ENCODE results near the gene TPD52L1. TPM values are rescaled to one million over a fixed set of nuclear protein-coding genes. Genes with fewer than 3 reads are reported as not detected.

Gene TPD52L1
- total and polyA plus RNA-seq, 2 of the 13 experiments (the other 11 are each of a cell fraction or from before 2014, with no cell fraction given) = 0.49 to 0.53 TPM

GRCh38 chr6:125301435-125302391 lies 148.1 kb downstream of the TPD52L1 start, which contains the start of gene HDDC2 (continued):
- peak; percentile 97; the same call in 1 of the 2 replicates for TF ChIP-seq PAX8 (CRISPR knock-in tag; IDR thresholded peaks at IDR 0.05; ENCODE audit: borderline replicate concordance)
- no peak for TF ChIP-seq ONECUT2 (CRISPR knock-in tag; IDR thresholded peaks at IDR 0.05)
- TF ChIP-seq ZNF282 (IDR thresholded peaks at IDR 0.05; ENCODE audit: partially characterized antibody) = no peak
- no peak for TF ChIP-seq ZKSCAN1 (IDR thresholded peaks at IDR 0.05; ENCODE audit: low read length)
- TF ChIP-seq ZNF558 (CRISPR knock-in tag; IDR thresholded peaks at IDR 0.05; ENCODE audit: borderline replicate concordance) = peak; percentile 84; the same call in 1 of the 2 replicates
- peak; percentile 99 for TF ChIP-seq BRD4 (CRISPR knock-in tag; IDR thresholded peaks at IDR 0.05)
- no peak for TF ChIP-seq MBD4 (IDR thresholded peaks at IDR 0.05; ENCODE audit: borderline replicate concordance, low read length)
- TF ChIP-seq ZNF550 (CRISPR knock-in tag; IDR thresholded peaks at IDR 0.05; ENCODE audit: borderline replicate concordance) = 0 out of 2 replicates have a peak, but pooled peaks have one; percentile 62
- peak; percentile 98 for TF ChIP-seq ZNF598 (CRISPR knock-in tag; IDR thresholded peaks at IDR 0.05; ENCODE audit: borderline replicate concordance)
- TF ChIP-seq ZNF136 (CRISPR knock-in tag; IDR thresholded peaks at IDR 0.05; ENCODE audit: low read depth) = peak; percentile 86; the same call in 1 of the 2 replicates
- 0 out of 2 replicates have a peak, but pooled peaks have one; percentile 53 for TF ChIP-seq NR0B2 (CRISPR knock-in tag; IDR thresholded peaks at IDR 0.05)
- no peak for TF ChIP-seq MNT (IDR thresholded peaks at IDR 0.05)
- TF ChIP-seq KDM5A (IDR thresholded peaks at IDR 0.05; ENCODE audit: borderline replicate concordance, low read length) = no peak; the same call in 1 of the 2 replicates
- TF ChIP-seq ZNF180 (CRISPR knock-in tag; IDR thresholded peaks at IDR 0.05; ENCODE audit: borderline replicate concordance, low read depth) = no peak
- TF ChIP-seq POLR2G (IDR thresholded peaks at IDR 0.05; ENCODE audit: low read depth, low read length) = peak; percentile 95
- peak; percentile 58; the same call in 1 of the 2 replicates for TF ChIP-seq ZBTB1 (CRISPR knock-in tag; IDR thresholded peaks at IDR 0.05; ENCODE audit: borderline replicate concordance)
- TF ChIP-seq GABPB1 (CRISPR knock-in tag; IDR thresholded peaks at IDR 0.05) = peak; percentile 93
- TF ChIP-seq NFKBIZ (CRISPR knock-in tag; IDR thresholded peaks at IDR 0.05) = no peak; the same call in 1 of the 2 replicates
- TF ChIP-seq REL (CRISPR knock-in tag; conservative IDR thresholded peaks at IDR 0.05) = 0 out of 2 replicates have a peak, but pooled peaks have one; percentile 74
- peak; percentile 95 for TF ChIP-seq ZBTB42 (CRISPR knock-in tag; IDR thresholded peaks at IDR 0.05)
- TF ChIP-seq ZNF678 (CRISPR knock-in tag; IDR thresholded peaks at IDR 0.05) = peak; percentile 98
- TF ChIP-seq NFE2L1 (CRISPR knock-in tag; IDR thresholded peaks at IDR 0.05; ENCODE audit: borderline replicate concordance) = no peak
- 0 out of 2 replicates have a peak, but pooled peaks have one; percentile 57 for TF ChIP-seq ZNF737 (CRISPR knock-in tag; IDR thresholded peaks at IDR 0.05; ENCODE audit: borderline replicate concordance)
- TF ChIP-seq ETV5 (CRISPR knock-in tag; IDR thresholded peaks at IDR 0.05; ENCODE audit: borderline replicate concordance) = peak; percentile 99
- no peak for TF ChIP-seq ZMYM3 (CRISPR knock-in tag; IDR thresholded peaks at IDR 0.05)
- TF ChIP-seq ZNF501 (CRISPR knock-in tag; IDR thresholded peaks at IDR 0.05) = peak; percentile 91
- no peak for TF ChIP-seq HMG20B (CRISPR knock-in tag; conservative IDR thresholded peaks at IDR 0.05)
- peak; percentile 85 for TF ChIP-seq CBX1 (IDR thresholded peaks at IDR 0.05; ENCODE audit: low read depth)
